ENCODE results near the gene PRKCG.

DNA sequence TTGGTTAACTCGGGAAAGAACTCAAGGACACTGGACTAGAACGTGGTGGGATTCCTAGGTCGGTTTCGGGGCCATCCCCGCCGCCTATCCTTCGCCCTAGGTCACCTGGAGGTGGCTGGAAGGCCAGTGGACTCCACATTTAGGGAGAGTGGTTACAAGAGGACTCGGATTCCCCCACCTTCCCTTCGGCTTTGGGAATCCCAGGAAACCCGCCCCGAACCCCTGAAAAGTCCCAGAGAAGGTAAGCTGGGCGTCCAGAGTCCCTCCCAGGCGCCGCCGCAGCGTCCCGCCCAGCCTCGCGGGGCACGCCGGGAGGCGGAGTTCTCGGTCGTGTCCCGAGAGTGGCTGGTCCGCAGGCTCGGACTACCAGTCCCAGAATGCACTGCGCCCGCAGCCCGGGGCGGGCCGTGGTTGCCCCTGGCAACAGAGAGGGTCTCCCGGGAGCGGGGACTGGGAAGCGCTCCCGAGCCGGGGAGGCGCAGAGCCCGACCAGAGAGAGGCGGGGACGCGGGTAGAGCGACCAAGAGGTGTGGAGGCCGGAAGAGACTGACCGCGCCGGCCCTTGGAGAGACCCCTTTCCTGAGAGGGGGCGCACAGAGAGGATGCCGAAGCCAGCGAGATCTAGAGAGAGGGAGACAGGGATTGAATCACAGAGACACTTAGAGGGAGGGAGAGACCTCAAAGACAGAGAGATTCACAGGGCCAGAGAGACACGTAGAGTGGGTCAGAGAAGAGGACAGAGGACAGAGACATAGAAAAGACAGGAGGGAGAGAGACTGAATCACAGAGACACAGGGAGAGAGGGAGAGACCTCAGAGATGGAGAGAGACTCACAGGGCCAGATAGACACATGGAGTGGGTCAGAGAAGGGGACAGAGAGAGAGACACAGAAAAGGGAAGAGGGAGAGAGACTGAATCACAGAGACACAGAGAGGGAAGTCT lies 2.6 kb upstream of the PRKCG start:
- TF ChIP-seq POLR2A (IDR thresholded peaks at IDR 0.05) = peak in 2 of 3 donors; percentile 21 to 34
- TF ChIP-seq, protein P1, sequence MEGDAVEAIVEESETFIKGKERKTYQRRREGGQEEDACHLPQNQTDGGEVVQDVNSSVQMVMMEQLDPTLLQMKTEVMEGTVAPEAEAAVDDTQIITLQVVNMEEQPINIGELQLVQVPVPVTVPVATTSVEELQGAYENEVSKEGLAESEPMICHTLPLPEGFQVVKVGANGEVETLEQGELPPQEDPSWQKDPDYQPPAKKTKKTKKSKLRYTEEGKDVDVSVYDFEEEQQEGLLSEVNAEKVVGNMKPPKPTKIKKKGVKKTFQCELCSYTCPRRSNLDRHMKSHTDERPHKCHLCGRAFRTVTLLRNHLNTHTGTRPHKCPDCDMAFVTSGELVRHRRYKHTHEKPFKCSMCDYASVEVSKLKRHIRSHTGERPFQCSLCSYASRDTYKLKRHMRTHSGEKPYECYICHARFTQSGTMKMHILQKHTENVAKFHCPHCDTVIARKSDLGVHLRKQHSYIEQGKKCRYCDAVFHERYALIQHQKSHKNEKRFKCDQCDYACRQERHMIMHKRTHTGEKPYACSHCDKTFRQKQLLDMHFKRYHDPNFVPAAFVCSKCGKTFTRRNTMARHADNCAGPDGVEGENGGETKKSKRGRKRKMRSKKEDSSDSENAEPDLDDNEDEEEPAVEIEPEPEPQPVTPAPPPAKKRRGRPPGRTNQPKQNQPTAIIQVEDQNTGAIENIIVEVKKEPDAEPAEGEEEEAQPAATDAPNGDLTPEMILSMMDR (IDR thresholded peaks at IDR 0.05) = no peak

Data from body of pancreas (tissue), 4 donors.